Ovary (tissue), 9 donors: ENCODE measurements around the gene BRD4. TPM values are rescaled to one million over a fixed set of nuclear protein-coding genes. Genes with fewer than 3 reads are reported as not detected.

ENCODE experiments used
- DNase-seq, 5 donors: peaks; one replicate each; pipeline ENCODE4 v3.0.0-alpha.2; 2019 to 2020
- H3K27ac ChIP-seq, 2 donors: fragments of 200-600 bp; one replicate each; pipeline versions ENCODE4 v1.5.1 to v1.8.0; 2019 to 2022
- H3K27me3 ChIP-seq: fragments of 200-600 bp; one replicate; pipeline ENCODE4 v1.8.0; 2022
- H3K36me3 ChIP-seq: fragments of 200-600 bp; sonication (generic); one replicate; pipeline ENCODE4 v1.5.1; 2019
- H3K4me1 ChIP-seq: one replicate; pipeline ENCODE4 v1.8.1; 2013; ENCODE audit warnings: mild to moderate bottlenecking, moderate library complexity; ENCODE audit not compliant: insufficient read depth
- H3K4me3 ChIP-seq: fragments of 200-600 bp; sonication (generic); one replicate; pipeline ENCODE4 v1.5.1; 2017
- H3K9me3 ChIP-seq, 2 donors: fragments of 200-600 bp in 1 of 2; sonication (generic) in 1 of 2; one replicate each; pipeline versions ENCODE4 v1.5.1 to v1.8.1; 2013 to 2019; ENCODE audit warnings: mild to moderate bottlenecking in 1 of 2, moderate library complexity in 1 of 2
- CTCF ChIP-seq, 3 donors: fragments of 450-650 bp in 2 of 3; fragments of 200-600 bp in 1 of 3; IDR thresholded peaks; one replicate each; pipeline versions ENCODE4 v1.5.1 to v1.8.0; 2016 to 2022; ENCODE audit warnings: antibody characterized with exemption in 3 of 3, mild to moderate bottlenecking in 1 of 3
- EP300 ChIP-seq: sonication (generic); formaldehyde crosslinking; IDR thresholded peaks from one replicate; pipeline ENCODE4 v1.6.1; 2017; ENCODE audit warnings: antibody characterized with exemption
- POLR2A ChIP-seq: fragments of 450-650 bp; IDR thresholded peaks from one replicate; pipeline ENCODE4 v1.6.1; 2017; ENCODE audit warnings: antibody characterized with exemption, mild to moderate bottlenecking, moderate library complexity
- WGBS, 3 donors: extraction: QIAGEN DNeasy Blood & Tissue Kit in 1 of 3; methylation state at CpG; one replicate each; pipeline versions ENCODE4 v1.1.5 to v1.1.7; 2013 to 2017; 5-methylcytosine and 5-hydroxymethylcytosine counted together
- intact Hi-C, 4 donors: fragments of 100-400 bp; cut with DNase I; formaldehyde crosslinking; loops; one replicate each; pipeline versions ENCODE4 v1.11.0 to v1.15.1; 2022 to 2023
- polyA plus RNA-seq, 2 donors: library from polyadenylated mRNA; stranded (reverse); fragments of 200-250 nt in 1 of 2; fragments of 350-450 nt in 1 of 2; fragmentation: Illumina TruSeq in 1 of 2; extraction: RNeasy Lipid Tissue Mini Kit (QIAGEN cat#74804) in 1 of 2; gene quantifications; one replicate each; pipeline ENCODE4 v1.2.3, GENCODE V29; 2013 to 2014
- total RNA-seq, 7 donors: library from RNA; depleted of rRNA in 2 of 7; stranded (reverse); fragments of >200 nt in 2 of 7; fragmentation: NEBNext Ultra II Directional in 3 of 7; extraction: Animal tissue kit (Norgen Biotek cat#: 25700) in 3 of 7; gene quantifications; one replicate each; pipeline versions ENCODE4 v1.1.0 to v1.2.4, GENCODE V29; 2016 to 2023
- donor health status: DM: no; HTN: no; CAD: no; lungs with moderate emphysema.
- donor health status: DM: no; HTN: no; CAD: no.
- donor health status: Bipolar disorder and iron deficiency.
- donor health status: DM: yes; HTN: yes; CAD: no.
- donor health status: DM: no; HTN: no; CAD: no.
- donor health status: DM: yes; HTN: yes; CAD: no.

BRD4 gene
- total and polyA plus RNA-seq, 9 donors = 19.6 to 127 (median 90.4) TPM

GRCh38 chr19:15328312-15328711 is 4.0 kb downstream of the BRD4 start:
- no peak overlapping the region for H3K4me3 ChIP-seq
- H3K27ac ChIP-seq = no peak overlapping the region
- intact Hi-C loops = loop anchor here in 1 of 4 donors (10.0 kb wide), 1 partner anchor 64 kb away; no protein-coding TSS in a partner anchor
- H3K9me3 ChIP-seq = no peaks in the 10 kb centered on the region
- no peaks in the 10 kb centered on the region for H3K27me3 ChIP-seq
- H3K4me1 ChIP-seq = peaks cover 36% of the 10 kb centered on the region
- DNase-seq = no peak
- WGBS, 3 donors = 25 to 31% (median 30%) methylated on average over 10 of the region's 10 CpGs
- TF ChIP-seq EP300 (no peak), CTCF (IDR thresholded peaks at IDR 0.05) (no peak), POLR2A (no peak)
- H3K36me3 ChIP-seq = no peaks in the 10 kb centered on the region

GRCh38 chr19:15324791-15325519 is 7.4 kb downstream of the BRD4 start:
- intact Hi-C loops = loop anchor here in 1 of 4 donors (10.0 kb wide), 1 partner anchor 60 kb away; no protein-coding TSS in a partner anchor

DNA sequence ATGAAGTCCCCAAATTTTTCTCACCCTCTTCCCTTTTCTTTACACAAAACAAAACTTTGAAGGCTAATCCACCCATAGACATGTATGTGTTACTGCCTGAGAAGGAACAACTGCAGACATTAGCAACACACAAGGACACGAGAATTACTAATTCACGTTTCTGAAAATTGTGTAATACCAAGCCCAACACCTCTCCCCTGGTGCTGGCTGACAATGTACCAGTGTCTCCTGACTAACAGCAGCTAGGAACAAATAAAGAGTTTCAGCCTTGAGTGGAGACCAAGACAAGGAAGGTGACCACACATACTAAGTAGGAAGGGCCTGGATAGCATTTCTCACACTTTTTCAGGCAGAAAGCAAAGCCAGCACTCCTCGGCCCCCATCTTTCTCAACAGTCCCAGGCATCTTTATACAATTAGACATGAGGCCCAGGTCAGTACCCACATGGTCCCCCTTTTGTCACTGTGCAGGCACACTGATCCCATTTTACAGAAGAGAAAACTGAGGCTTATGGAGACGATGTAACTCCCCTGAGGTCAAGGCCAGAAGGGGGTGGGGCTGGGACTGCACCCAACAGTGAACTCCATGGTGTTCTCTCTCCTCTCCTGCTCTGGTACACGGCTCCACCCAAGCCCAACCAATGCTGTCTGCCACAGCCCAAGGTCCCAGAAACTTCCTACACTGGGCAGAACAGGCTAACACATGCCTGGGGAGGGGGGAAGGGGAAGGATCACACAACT is 8.7 kb downstream of the BRD4 start:
- WGBS, 3 donors = 5 to 16% (median 11%) methylated on average over 5 of the region's 5 CpGs
- DNase-seq = peak; percentile 45 to 82 (median 55)
- TF ChIP-seq CTCF (IDR thresholded peaks at IDR 0.05) (no peak), EP300 (no peak), POLR2A (no peak)
- Histone ChIP-seq H3K27me3 (no peaks in the 10 kb centered on the region), H3K36me3 (no peaks in the 10 kb centered on the region), H3K4me1 (peaks cover 40% of the 10 kb centered on the region), H3K4me3 (no peak overlapping the region), H3K27ac (peak overlapping the region in 1 of 2 donors; percentile 10), H3K9me3 (no peaks in the 10 kb centered on the region)
- intact Hi-C loops = loop anchor here in 1 of 4 donors (10.0 kb wide), 1 partner anchor 59 kb away; no protein-coding TSS in a partner anchor

More at GRCh38 chr19:15324791-15325519, 7.4 kb downstream of the BRD4 start:
- WGBS, 3 donors = 9 to 16% (median 14%) methylated on average over 6 of the region's 6 CpGs
- H3K36me3 ChIP-seq = no peaks in the 10 kb centered on the region
- peak overlapping the region; percentile 5 for H3K4me3 ChIP-seq
- H3K9me3 ChIP-seq = no peaks in the 10 kb centered on the region
- no peak overlapping the region for H3K27ac ChIP-seq
- H3K27me3 ChIP-seq = no peaks in the 10 kb centered on the region
- DNase-seq = no peak
- TF ChIP-seq POLR2A = no peak
- peaks cover 40% of the 10 kb centered on the region for H3K4me1 ChIP-seq

GRCh38 chr19:15321739-15322138 is 10.6 kb downstream of the BRD4 start:
- Histone ChIP-seq H3K27ac (no peak overlapping the region), H3K36me3 (no peaks in the 10 kb centered on the region), H3K4me1 (peaks cover 48% of the 10 kb centered on the region), H3K9me3 (no peaks in the 10 kb centered on the region), H3K4me3 (no peak overlapping the region), H3K27me3 (no peaks in the 10 kb centered on the region)
- WGBS, 3 donors = 44 to 68% (median 59%) methylated on average over 2 of the region's 2 CpGs
- DNase-seq = no peak
- TF ChIP-seq EP300 (no peak), CTCF (IDR thresholded peaks at IDR 0.05) (no peak), POLR2A (no peak)
- intact Hi-C loops = loop anchor here in 1 of 4 donors (10.0 kb wide), 1 partner anchor 57 kb away; no protein-coding TSS in a partner anchor
